ENCODE results near the gene COL18A1. TPM values are rescaled to one million over a fixed set of nuclear protein-coding genes. Genes with fewer than 3 reads are reported as not detected.

COL18A1 gene
- total RNA-seq, 4 donors from 2014 or later = 97.7 to 173 (median 110) TPM

- peaks cover 0 to 20% (median 9%) of the 10 kb centered on the region in 4 donors for H3K36me3 ChIP-seq
- WGBS = 82% methylated on average over 13 of the region's 28 CpGs
- H3K4me1 ChIP-seq = peaks cover 0 to 15% (median 6%) of the 10 kb centered on the region in 4 donors
- H3K9me3 ChIP-seq = no peaks in the 10 kb centered on the region
- no peaks in the 10 kb centered on the region for H3K27me3 ChIP-seq
- TF ChIP-seq POLR2AphosphoS5 (IDR thresholded peaks at IDR 0.05) (no peak), EP300 (IDR thresholded peaks at IDR 0.05) (no peak), POLR2A (IDR thresholded peaks at IDR 0.05; ENCODE audit: low read depth) (no peak), CTCF (IDR thresholded peaks at IDR 0.05) (no peak)
- intact Hi-C loops (cut with DNase I) = no loop called here
- no peak overlapping the region for H3K27ac ChIP-seq (replicated peaks in 1 of 4)
- no peak overlapping the region for H3K4me3 ChIP-seq
- no peak for DNase-seq (ENCODE audit: extremely low spot score)
These were observed 129.8 kb downstream of the COL18A1 start for GRCh38 chr21:45534636-45535331.

- Histone ChIP-seq H3K4me3 (no peak overlapping the region), H3K27ac (replicated peaks in 1 of 4) (no peak overlapping the region), H3K27me3 (no peaks in the 10 kb centered on the region), H3K4me1 (peaks cover 0 to 15% (median 6%) of the 10 kb centered on the region in 4 donors), H3K9me3 (no peaks in the 10 kb centered on the region), H3K36me3 (peaks cover 0 to 14% (median 6%) of the 10 kb centered on the region in 4 donors)
- no peak for DNase-seq (ENCODE audit: extremely low spot score)
- intact Hi-C loops (cut with DNase I) = no loop called here
- WGBS = 89% methylated on average over 22 of the region's 34 CpGs
- TF ChIP-seq POLR2AphosphoS5 (IDR thresholded peaks at IDR 0.05) = no peak
- no peak for TF ChIP-seq CTCF (IDR thresholded peaks at IDR 0.05)
- TF ChIP-seq POLR2A (IDR thresholded peaks at IDR 0.05; ENCODE audit: low read depth) = no peak
- TF ChIP-seq EP300 (IDR thresholded peaks at IDR 0.05) = no peak
These were observed 130.5 kb downstream of the COL18A1 start for GRCh38 chr21:45535341-45536081.

GRCh38 chr21:45536301-45537081, 131.5 kb downstream of the COL18A1 start:
- Histone ChIP-seq H3K4me3 (no peak overlapping the region), H3K27ac (replicated peaks in 1 of 4) (no peak overlapping the region), H3K9me3 (no peaks in the 10 kb centered on the region), H3K27me3 (no peaks in the 10 kb centered on the region), H3K36me3 (peaks cover 0 to 7% (median 3%) of the 10 kb centered on the region in 4 donors), H3K4me1 (peaks cover 5 to 20% (median 11%) of the 10 kb centered on the region in 4 donors)
- intact Hi-C loops (cut with DNase I) = no loop called here
- DNase-seq (ENCODE audit: extremely low spot score) = no peak
- 89% methylated on average over 27 of the region's 31 CpGs for WGBS
- TF ChIP-seq POLR2A (IDR thresholded peaks at IDR 0.05; ENCODE audit: low read depth) = no peak
- TF ChIP-seq POLR2AphosphoS5 (IDR thresholded peaks at IDR 0.05) = no peak
- no peak for TF ChIP-seq EP300 (IDR thresholded peaks at IDR 0.05)
- no peak for TF ChIP-seq CTCF (IDR thresholded peaks at IDR 0.05)

GRCh38 chr21:45537111-45537745, 132.3 kb downstream of the COL18A1 start:
- no peak for DNase-seq (ENCODE audit: extremely low spot score)
- no peak for TF ChIP-seq POLR2A (IDR thresholded peaks at IDR 0.05; ENCODE audit: low read depth)
- no peak for TF ChIP-seq CTCF (IDR thresholded peaks at IDR 0.05)
- no peak for TF ChIP-seq POLR2AphosphoS5 (IDR thresholded peaks at IDR 0.05)
- no peak for TF ChIP-seq EP300 (IDR thresholded peaks at IDR 0.05)
- Histone ChIP-seq H3K9me3 (no peaks in the 10 kb centered on the region), H3K4me3 (no peak overlapping the region), H3K27me3 (no peaks in the 10 kb centered on the region), H3K36me3 (no peaks in the 10 kb centered on the region), H3K27ac (replicated peaks in 1 of 4) (no peak overlapping the region), H3K4me1 (peaks cover 10 to 24% (median 18%) of the 10 kb centered on the region in 4 donors)
- intact Hi-C loops (cut with DNase I) = no loop called here
- 88% methylated on average over 18 of the region's 37 CpGs for WGBS
